Upper lobe of left lung (tissue), 4 donors: Measurements from ENCODE around the gene MED22.
"Not testable (repeated sequence)": the region's sequence is repeated elsewhere in the genome, so short reads cannot be mapped to it uniquely, and the experiment has no call there.

ENCODE experiments used
- EP300 ChIP-seq, 4 donors: sonication (generic); formaldehyde crosslinking; IDR thresholded peaks; one replicate each; pipeline ENCODE4 v1.5.1; 2017; ENCODE audit warnings: antibody characterized with exemption in 4 of 4, control low read depth in 2 of 4
- POLR2A ChIP-seq, 4 donors: fragments of 450-650 bp; IDR thresholded peaks; one replicate each; pipeline ENCODE4 v1.5.1; 2016 to 2017; ENCODE audit warnings: antibody characterized with exemption in 4 of 4, mild to moderate bottlenecking in 2 of 4
- POLR2AphosphoS5 ChIP-seq, 2 donors: sonication (generic); formaldehyde crosslinking; IDR thresholded peaks; one replicate each; pipeline ENCODE4 v1.5.1; 2017; ENCODE audit warnings: antibody characterized with exemption in 2 of 2
- TF ChIP-seq, protein P1 (sequence below), 6 experiments: fragments of 450-650 bp in 4 of 6; fragments of 200-600 bp in 2 of 6; sonication (generic) in 2 of 6; IDR thresholded peaks; one replicate each; pipeline ENCODE4 v1.5.1; 2016 to 2019; ENCODE audit warnings: antibody characterized with exemption in 6 of 6

DNA sequence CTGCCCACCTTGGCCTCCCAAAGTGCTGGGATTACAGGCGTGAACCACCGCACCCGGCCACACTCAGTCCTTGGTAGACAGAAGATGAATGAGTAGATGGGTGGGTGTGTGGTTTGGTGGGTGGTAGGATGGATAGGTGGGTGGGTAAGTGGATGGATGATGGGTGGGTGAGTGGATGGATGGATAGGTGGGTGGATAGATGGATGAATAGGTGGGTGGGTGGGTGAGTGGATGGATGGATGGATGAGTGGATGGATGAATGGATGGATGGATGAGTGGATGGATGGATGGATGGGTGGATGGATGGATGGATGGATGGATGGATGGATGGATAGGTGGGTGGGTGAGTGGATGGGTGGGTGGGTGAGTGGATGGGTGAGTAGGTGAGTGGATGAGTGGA lies 44.4 kb upstream of the MED22 start:
- TF ChIP-seq, protein P1, sequence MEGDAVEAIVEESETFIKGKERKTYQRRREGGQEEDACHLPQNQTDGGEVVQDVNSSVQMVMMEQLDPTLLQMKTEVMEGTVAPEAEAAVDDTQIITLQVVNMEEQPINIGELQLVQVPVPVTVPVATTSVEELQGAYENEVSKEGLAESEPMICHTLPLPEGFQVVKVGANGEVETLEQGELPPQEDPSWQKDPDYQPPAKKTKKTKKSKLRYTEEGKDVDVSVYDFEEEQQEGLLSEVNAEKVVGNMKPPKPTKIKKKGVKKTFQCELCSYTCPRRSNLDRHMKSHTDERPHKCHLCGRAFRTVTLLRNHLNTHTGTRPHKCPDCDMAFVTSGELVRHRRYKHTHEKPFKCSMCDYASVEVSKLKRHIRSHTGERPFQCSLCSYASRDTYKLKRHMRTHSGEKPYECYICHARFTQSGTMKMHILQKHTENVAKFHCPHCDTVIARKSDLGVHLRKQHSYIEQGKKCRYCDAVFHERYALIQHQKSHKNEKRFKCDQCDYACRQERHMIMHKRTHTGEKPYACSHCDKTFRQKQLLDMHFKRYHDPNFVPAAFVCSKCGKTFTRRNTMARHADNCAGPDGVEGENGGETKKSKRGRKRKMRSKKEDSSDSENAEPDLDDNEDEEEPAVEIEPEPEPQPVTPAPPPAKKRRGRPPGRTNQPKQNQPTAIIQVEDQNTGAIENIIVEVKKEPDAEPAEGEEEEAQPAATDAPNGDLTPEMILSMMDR (IDR thresholded peaks at IDR 0.05): not testable (repeated sequence)
- not testable (repeated sequence) for TF ChIP-seq EP300, POLR2A, POLR2AphosphoS5 (IDR thresholded peaks at IDR 0.05)
